Activated CD8-positive, alpha-beta memory T cell treated with anti-CD3 and anti-CD28 coated beads for 36 hours (primary cell): Measurements from ENCODE around the gene ARHGAP4. TPM values are rescaled to one million over a fixed set of nuclear protein-coding genes. Genes with fewer than 3 reads are reported as not detected.

Experiments used
- CTCF ChIA-PET: fragments of 350-600 bp; sonication (Branson Sonifier 250); formaldehyde crosslinking; loops from one replicate; lab custom pipeline; 2021; ENCODE audit warnings: antibody characterized with exemption; lab: Charles Lee
- POLR2A ChIA-PET: fragments of 350-600 bp; sonication (Branson Sonifier 250); formaldehyde crosslinking; loops from one replicate; lab custom pipeline; 2021; ENCODE audit warnings: antibody characterized with exemption; lab: Charles Lee
- total RNA-seq, 2 experiments: library from RNA; stranded (reverse); gene quantifications; one replicate each; pipeline ENCODE4 v1.2.3, GENCODE V29; 2021

Gene ARHGAP4
- total RNA-seq, 2 experiments from 2014 or later: 112 to 113 TPM

DNA sequence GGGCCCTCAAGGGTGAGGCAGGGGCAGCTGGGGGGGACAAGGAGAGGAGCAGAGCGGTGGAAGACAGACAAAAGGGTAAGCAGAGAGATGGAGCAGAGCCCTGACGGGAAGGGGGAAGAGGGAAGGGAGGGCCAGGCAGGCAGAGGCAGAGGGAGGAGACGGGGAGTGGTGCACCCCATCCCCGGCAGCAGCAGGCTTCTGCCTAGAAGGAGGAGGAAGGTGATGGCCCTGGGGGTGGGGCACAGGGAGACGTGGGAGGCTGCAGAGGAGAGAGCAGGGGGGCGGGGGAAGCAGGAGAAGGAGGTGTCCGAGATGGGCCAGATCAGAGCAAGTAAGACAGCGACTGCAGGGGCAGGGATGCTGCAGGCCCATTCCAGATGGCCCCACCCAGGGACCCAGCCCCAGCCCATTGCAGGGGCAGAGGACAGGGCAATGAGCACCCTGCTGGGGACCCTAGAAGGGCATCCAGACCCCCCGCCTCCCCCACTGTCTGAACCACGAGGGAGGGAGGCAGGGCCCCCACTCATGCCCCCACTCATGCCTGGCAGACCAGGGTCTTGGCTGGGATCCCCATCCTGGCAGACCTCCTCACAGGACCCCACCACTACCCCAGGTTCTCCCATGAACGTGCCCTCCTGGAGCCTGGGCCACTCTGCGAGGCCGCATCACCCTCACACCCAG, 42.8 kb downstream of the ARHGAP4 start:
- ChIA-PET CTCF (no interaction called here), POLR2A (no interaction called here)

GRCh38 chrX:153882557-153882956, 43.5 kb downstream of the ARHGAP4 start:
- ChIA-PET CTCF (no interaction called here), POLR2A (no interaction called here)

DNA sequence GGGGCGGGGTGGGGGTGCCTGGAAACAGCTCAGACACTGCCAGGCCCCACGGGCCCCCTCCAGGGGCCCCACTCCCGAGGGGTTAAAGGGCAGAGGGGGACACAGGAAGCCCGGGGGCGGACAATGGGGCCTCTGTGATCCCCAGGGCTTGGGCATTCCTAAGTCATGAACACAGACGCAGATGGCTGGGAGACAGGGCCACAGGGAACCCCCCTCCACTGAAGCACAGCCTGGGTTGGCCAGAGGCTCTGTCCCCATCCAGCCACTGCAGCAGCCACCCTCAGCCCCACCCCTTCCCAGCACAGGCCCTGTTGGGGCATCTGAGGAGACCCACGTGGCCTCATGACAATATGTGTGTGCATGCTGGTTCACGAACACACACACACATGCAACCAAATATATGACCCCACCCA, 44.0 kb downstream of the ARHGAP4 start:
- ChIA-PET POLR2A (no interaction called here), CTCF (no interaction called here)

DNA sequence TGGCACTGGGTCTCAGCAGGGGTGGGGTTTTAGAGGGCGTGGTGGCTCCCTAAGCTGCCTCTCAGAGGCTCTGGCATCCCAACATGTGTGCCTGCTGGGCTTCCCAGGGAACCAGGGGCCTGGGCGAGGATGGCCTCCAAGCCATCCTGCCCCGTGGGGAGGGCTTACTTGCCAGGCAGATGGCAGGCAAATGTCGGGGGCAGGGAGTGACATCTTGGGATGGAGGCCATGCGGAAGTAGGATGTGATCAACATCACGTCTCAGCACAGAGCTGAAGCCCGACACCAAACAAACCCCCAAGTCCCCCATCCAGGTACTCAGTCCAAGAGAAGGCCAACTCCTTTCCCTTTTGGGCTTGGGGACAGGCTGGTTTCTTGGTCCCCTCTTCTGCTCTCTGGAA, 44.8 kb downstream of the ARHGAP4 start:
- POLR2A ChIA-PET: no interaction called here
- CTCF ChIA-PET: no interaction called here

DNA sequence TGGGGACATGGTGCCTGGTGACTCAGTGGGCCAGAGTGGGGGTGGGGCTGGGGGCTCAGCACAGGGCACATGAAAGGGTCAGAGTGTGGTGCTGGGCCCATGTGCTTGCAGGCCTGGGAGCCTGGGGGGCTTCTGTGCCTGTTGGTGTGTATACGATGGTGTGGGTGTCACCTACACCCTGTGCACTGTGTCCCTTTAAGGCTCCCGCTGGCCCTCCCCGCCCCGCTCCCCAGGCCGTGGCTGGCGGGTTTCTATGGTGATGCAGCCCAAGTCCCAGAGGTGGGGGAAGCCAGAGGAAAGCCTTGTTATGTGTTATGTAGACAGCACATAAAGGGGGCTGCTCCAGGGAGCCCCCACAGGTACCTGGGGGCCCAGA, 45.6 kb downstream of the ARHGAP4 start:
- POLR2A ChIA-PET: no interaction called here
- CTCF ChIA-PET: no interaction called here

- ChIA-PET POLR2A (no interaction called here), CTCF (no interaction called here)
Measured at GRCh38 chrX:153879741-153880439, 46.2 kb downstream of the ARHGAP4 start.

DNA sequence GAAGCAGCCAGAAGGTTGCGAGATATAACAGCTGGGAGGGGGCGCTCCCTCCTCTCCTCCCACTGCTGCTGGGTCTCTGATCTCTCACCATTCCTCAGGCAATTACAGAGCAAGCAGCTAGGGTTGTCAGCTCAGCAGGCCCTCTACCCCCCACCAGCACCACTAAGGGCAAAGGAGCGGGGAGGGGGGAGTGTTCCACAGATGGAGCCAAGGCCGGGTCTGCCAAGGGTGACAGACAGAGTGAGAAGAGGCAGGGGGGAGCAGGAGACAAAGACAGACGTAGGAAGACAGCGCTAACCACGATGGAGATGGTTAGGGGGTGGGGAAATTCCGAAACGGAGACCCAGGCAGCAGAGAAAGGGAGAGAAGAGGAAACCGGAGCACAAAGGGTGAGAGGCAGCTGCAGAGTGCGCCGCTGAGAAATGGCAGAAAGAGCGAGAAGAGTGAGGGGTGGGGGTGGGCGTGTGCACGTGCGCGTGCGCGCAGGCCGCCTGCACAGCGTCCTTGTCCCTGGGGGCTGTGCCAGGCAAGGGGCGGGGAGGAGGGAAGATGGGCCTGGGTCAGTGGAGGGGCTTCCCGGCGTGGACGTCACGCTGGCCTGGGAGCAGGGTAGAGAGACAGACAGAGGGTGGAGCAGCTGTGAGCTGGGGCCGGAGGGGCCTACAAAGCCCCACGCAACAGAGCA, 47.0 kb downstream of the ARHGAP4 start:
- ChIA-PET POLR2A (no interaction called here), CTCF (no interaction called here)

GRCh38 chrX:153878345-153878744, 47.7 kb downstream of the ARHGAP4 start:
- CTCF ChIA-PET: no interaction called here
- POLR2A ChIA-PET: interaction anchor here (0.5 kb wide), 1 partner anchor 89 kb away, joined by 3 read pairs; no protein-coding TSS in a partner anchor

- CTCF ChIA-PET: no interaction called here
- POLR2A ChIA-PET: no interaction called here
Measured at GRCh38 chrX:153877571-153878261, 48.3 kb downstream of the ARHGAP4 start.

- ChIA-PET POLR2A (no interaction called here), CTCF (no interaction called here)
Measured at GRCh38 chrX:153876112-153876491, 50.0 kb downstream of the ARHGAP4 start.

DNA sequence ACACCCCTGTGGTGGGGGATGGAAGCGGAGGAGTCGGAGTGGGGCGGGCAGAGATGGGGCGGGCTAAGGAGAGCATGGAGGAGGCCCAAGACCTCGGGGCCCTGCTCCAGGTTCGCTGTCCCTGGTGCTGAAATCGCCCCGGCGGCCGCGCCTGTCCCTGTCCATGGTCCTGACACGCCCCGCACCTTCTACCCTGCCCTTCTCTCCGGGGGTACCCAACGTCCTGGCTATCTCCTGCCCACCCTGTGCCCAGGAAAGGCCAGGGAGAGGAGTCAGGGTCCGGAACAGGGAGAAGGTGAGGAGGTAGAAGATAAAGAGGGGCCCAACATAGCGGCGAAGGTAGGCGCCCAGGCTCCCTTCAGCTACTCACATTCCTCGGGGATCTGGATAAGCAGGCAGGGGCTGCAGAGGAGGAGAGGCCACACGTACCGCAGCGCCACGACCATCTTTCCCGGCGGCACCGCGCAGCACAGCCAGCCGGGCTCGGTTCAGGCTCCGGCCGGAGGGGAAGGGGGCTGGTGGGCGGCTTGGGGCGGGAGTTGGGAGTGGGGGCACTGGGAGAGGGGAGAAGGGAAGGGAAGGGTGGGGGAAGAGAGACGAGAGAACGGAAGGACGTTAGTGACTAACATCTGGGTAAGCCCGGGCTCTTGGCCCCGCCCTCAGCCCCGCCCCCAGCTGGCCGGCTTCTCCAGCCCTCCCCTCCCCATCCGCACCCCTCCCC, 50.5 kb downstream of the ARHGAP4 start:
- CTCF ChIA-PET: no interaction called here
- POLR2A ChIA-PET: no interaction called here

DNA sequence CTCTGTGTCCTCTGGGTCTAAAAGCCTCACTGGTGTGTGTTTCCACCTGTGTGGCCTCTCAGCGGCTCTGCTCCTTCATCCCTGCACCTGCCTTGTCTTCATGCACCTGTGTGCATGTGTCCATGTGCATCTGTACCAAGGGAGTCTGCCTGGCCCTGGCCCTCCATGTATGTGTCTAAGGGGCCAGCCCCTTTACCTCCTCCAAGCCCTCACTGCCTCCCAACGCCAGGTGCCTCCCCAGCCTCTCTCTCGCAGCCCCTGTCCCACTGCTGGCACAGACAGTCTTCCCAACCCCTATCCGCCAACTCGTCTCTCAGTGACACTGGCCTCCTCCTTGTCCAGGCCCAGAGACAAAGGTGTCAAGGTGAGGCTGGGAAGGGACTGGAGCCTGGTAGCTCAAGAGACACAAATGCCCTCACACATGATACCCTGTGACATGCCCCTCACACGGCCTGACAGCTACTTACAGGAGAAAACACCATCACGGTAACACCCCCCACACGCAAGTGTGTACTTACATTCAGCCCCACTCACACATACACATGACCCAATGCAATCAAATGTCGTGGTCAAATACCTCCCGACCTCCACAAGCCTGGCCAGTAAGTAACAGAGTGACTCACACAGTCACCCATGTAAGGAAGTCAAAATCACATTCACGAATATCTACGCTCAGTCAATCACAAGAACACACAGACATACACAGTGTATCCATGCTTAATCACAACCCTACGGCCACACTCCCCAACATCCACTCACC, 51.5 kb downstream of the ARHGAP4 start:
- ChIA-PET POLR2A (no interaction called here), CTCF (no interaction called here)

- CTCF ChIA-PET: no interaction called here
Measured at GRCh38 chrX:153874085-153874365, 52.0 kb downstream of the ARHGAP4 start.

DNA sequence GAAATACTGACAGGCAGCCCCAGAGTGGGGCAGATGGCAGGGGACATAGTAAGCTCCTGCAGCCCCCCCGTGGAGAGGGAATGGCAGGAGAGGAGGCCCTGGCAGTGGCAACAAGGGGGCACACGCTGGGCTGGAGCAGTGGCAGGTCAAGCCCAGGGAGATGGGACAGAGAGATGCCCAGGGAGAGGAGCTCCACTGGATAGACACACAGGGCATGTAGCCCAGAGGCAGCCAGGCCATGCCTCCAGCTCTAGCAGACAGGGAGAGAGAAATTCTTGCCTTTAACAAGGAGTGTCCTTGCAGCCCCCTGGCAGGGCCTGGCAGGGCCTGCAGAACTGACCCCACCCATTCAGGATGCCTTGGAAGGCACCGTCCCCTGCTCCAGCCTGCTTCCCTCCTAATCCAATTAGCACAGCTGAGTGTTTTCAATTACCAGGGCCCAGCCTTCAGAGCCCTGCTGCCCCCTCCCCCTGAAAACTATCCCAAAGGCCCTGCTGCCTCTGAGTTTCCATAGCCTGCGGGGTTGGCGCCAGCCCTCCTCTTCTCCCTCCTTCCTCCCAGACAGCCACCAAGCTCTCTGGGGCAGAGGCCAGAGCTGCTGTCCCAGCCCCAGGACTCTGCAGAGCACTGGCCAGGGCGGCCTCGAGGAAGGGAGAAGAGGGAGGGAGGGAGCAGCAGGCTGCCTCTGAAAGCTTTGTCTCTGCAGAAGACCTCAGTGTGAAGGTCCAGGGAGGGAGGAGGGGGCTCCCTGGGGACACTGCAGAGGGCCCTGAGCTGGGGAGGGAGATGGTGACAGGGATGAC, 52.6 kb downstream of the ARHGAP4 start:
- CTCF ChIA-PET: no interaction called here
- POLR2A ChIA-PET: no interaction called here

More at GRCh38 chrX:153874085-153874365, 52.0 kb downstream of the ARHGAP4 start:
- POLR2A ChIA-PET: no interaction called here

DNA sequence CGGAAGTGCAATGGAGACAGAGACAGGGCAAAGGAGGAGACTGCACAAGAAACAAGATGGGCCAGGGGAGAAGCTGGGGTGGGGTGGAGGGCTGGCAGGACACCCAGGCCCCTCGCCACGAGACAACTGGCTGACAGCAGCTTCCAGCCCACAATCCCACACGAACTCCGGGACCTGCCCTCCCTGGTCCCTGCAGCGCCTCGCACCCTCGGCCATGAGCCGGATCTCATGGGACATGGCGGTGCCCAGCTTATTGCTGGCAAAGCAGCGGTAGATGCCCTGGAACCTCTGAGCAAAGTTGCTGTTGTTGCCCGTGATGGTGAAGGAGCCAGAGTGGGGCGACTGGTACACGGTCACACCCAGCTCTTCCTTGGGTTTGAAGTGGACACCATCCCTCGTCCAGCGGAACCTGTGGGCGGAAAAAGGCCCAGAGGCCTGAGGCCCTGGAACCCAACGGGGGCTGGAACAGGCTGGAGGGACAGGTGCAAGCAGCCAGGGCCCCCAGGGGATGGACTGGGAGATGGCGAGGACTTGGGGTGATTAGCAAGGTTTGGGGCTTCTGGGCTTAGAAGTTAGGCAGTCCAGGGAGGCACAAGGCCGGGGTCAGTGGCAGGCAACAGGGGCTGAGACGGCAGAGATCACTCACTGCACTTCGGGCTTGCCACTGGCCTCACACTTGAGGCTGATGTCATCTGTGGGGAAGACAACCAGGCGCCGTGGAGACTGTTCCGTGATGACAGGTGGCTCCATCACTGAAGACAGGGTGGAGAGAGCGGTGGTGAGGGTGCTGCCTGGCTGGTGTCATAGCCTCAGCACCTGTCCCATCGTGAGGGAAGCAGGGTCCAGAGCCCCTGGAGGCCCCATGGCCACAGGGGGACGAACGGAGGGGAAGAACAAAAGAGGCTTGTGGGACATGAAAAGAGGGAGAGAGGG, 53.9 kb downstream of the ARHGAP4 start:
- POLR2A ChIA-PET: no interaction called here
- CTCF ChIA-PET: no interaction called here

GRCh38 chrX:153871451-153871850, 54.6 kb downstream of the ARHGAP4 start:
- CTCF ChIA-PET: no interaction called here
- POLR2A ChIA-PET: no interaction called here

- ChIA-PET CTCF (no interaction called here), POLR2A (no interaction called here)
Measured at GRCh38 chrX:153870791-153871360, 55.2 kb downstream of the ARHGAP4 start.
